HG03025 (cell line): ENCODE data around the gene CYB5RL.
"Not testable (repeated sequence)": the region's sequence is repeated elsewhere in the genome, so short reads cannot be mapped to it uniquely, and the experiment has no call there.

Experiments used
- ATAC-seq: cut with Tn5 transposase; IDR thresholded peaks from one replicate; pipeline ENCODE4 v1.9.1; 2021; ENCODE audit warnings: mild to moderate bottlenecking, moderate library complexity; ENCODE audit not compliant: unreplicated experiment, low FRiP score

Gene CYB5RL

DNA sequence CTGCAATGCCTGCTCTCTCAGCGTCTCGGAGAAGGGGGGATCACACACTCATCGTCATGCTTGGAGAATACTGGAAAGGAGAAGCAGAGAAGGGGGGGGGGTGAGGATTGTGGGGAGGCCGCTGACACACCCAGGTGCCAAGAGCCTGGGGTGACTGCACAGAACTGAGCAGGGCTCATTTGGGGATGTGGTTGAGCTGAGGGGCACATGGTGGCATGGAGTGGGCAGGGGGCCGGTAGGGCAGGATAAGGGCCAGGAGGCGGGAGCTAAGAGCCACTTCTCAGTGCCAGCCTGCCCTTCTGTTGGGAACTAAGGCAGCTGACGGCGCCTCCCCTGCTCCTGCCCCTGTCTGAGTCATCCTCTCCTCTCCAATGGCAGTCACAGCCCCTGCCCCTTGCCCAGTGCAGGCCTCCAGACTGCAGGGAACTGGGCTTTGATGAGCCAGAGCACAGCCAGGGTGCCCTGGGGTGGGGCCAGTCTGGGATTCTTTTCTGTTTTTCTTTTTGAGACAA, 27.3 kb upstream of the CYB5RL start:
- no peak for ATAC-seq

DNA sequence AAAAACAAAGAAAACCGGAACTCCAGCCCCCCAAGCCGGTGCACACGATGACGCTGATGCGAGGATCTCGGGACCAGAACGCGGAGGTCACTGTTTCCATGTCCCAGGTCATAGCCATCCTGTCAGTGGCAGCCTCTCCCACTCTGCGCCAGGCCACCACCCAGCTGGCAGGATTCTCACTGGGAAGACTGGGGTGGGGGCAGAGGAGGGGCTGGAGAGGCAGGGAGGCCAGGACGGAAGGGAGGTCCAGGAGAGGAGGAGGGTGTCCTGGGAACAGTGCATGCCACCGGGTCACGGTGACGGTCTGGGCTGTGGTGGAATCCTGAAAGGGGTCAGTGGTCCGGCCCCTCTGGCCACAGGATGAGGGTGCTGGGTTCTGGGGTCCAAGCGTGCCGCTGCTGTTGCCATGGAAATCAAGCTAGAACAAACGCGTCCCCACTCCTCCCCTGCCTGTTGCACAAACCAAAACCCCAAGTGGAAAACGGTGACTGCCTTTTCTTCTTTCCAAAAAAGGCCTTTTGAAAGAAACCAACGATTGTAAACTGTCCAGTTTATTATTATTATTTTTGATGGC, 26.2 kb upstream of the CYB5RL start:
- no peak for ATAC-seq

DNA sequence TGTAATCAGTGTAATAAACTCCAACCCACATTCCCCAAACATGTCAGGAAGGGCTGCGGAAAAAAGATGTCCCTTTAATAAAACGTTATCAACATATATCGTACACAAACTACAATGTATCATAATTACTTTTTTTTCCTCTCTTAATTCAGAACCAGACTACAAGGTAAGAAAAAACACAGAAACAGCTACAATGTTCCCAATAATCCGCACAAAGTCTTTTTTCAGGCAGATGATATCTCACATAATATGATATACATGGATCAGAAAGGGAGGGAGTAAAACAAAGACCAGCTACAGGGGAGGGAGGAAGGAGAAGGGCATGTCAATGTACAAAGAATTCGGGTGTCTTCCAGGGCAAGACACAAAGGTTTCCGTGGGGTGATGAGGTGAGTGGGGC, 25.5 kb upstream of the CYB5RL start:
- no peak for ATAC-seq

DNA sequence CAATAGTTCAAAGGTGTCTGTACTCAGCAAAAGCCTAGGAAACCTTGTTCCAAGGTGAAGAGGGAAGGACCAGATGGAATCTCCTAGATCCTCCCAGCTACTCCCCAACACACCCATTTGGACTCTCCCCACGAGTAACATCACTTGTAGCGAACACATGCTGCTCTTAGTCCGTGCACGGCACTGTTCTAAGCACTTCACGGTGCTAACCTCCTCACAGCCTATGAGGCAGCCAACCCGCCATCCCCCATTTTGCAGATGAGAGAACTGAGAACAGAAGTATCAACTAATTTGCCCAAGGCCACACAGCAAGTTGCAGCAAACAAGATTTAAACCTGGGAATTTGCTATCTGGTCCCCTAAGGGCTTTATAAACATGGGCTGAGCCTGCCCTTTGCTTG, 24.4 kb upstream of the CYB5RL start:
- no peak for ATAC-seq

DNA sequence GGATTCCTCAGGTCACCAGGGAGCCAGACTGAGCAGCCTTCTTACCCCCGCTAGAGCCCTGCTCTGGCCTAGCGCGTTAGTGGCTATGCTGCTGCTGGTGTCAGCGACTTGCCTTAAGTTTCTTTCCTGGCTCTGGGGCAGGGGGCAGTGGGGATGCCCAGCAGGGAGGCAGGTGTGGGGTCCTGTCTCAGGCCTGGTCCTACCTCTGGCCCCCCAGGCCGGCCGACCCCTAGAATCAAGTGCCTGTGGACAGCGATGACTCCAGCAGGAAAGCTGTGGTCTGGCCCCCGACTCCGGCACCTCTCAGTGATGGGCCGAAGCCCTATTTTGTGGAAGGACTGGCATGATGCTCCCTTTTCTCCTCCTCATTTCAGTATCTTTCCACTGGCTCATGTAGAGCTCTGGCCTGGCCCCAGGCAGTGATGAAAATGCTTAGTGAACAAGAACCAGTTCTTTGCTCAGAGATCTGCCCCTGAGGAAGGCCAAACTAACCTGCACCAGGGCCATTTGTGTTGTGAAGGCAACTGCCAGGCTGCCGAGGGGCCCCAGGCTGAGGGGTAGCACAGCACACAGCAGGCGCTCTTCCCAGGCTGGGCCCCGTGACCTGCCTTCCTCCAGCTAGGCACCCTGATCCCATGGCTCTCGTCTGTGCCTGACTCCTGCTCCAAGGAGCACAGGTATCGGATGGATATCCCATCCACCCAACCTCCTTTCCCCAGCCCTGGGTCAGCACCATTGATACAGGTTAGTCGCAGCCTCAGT, 23.8 kb upstream of the CYB5RL start:
- no peak for ATAC-seq

DNA sequence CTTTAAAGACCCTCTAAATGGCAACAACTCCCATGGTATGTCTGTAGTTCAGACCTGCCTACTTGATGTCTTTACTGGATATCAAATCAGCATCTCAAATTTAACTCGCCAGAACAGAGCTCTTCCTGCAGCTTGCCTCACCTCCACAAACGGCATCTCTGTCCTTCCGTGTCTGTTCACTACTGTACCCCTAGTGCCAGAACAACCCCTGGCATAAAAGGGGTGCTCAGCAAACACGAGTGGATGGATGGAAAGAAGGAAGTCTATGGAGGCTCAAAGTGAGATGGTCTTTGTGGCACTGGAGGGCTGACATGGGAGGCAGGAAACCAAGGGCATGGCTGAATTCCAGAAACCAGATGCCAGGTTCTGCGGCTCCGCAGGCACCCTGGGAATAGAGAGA, 22.9 kb upstream of the CYB5RL start:
- no peak for ATAC-seq

DNA sequence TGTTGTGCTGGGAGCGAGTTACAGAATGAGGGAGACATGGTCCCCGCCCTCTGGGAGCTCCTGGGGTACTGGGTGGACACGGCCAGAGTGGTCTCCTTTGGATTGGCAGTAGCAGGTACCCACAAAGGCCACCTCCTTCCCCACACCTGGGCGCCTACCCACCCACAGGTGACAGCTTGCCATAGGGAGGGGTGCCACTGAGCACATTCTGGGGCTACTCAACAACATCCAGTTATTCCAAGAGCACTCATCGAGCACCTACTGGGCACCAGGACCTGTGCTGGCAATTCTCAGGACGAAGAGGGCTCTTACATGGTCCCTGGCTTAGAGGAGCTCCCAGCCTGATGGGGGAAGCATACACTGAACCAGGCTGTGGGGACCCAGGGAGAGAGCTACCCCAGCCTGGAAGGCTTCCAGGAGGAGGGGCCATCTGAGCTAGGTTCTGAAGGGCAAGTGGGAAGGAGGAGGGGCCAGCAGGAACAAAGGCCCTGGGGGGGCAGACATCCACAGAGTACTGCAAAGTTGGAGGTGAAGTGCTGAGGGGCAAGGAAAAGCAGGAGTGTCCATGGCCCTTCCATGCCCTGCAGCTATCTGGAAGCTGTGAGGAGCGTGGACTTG, 22.1 kb upstream of the CYB5RL start:
- no peak for ATAC-seq

DNA sequence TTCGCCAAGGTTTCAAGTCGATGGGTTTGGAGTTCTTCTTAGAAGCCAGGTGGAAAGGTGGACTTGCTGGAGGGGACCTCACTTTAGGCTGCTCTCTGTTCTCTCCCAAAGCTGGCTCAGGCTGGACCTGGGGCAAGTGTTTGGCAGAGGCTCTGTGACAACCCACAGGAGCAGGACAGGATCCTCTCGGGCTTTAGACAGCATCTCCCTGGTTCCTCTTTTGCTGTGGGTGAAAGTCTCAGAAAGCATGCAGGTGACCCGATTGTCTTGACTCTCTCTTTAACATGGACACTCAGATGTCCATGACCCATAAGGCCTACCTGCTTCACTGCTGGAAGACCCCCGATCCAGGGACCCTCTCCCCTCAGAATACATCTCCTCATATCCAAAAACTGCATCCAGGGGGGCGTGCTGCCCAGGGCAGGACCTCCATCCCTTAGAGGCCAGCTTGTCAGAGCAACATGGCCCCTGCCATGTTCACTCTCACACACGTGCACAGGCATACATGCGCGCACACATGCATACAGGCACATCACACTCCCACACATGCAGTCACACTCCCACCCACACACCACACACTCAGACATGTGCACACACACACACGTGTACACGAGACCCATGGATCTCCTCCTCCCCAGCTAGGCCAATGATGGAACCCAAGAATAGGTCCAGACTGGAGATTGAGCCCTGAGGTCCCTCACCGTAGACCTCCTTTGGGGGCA, 21.4 kb upstream of the CYB5RL start:
- no peak for ATAC-seq

DNA sequence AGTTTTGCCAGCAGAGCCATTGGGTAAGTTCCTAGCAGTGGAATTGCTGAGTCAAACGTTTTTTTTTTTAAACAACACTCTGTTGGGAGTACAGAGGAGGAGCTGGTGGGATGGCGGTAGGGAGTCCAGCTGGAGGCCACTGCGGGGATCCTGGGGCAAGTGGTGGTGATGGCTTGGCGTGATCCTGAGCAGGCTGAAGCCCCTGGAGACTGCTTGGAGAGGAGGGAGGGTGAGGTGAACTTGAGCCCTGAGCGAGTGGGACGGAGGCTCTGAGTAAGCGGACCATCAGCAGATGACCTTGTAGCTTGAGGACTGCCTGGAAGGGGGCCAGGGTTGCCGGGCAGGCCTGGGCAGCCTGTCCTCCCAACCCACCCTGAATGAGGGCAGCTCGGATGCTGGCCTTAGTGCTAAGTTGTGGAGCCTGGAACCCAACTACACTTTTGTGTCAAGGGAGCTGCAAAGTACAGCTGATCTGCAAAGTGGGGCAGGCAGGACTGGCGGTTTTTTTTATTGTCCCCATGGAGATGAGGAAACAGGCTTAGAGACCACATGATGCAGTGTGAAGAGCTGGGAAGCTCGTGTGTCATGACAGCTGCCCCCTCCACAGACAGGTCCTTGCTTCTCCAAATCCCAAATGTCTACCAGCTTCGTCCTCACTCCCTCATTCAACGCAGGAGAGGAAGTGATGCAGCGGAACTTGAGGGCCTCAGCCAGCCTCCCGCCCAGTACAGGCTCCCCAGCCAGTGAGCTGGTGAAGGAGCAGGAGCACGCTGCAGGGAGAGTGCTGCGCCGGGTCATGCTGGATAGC, 20.4 kb upstream of the CYB5RL start:
- no peak for ATAC-seq

DNA sequence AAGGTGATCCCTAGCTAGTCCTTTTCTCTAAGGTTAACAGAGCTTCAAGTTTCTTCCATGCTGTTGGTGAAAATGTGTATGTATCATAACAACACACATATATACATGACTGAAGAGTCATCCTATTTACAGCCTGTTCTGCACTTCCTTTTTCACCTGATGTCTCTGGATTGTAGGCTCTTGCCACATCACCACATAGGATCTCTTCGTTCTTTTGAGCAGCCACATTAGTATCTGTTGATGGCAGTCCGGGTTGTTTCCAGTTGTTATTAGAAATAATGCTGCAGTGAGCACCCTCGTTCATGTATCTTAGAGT, 19.8 kb upstream of the CYB5RL start:
- ATAC-seq: no peak

DNA sequence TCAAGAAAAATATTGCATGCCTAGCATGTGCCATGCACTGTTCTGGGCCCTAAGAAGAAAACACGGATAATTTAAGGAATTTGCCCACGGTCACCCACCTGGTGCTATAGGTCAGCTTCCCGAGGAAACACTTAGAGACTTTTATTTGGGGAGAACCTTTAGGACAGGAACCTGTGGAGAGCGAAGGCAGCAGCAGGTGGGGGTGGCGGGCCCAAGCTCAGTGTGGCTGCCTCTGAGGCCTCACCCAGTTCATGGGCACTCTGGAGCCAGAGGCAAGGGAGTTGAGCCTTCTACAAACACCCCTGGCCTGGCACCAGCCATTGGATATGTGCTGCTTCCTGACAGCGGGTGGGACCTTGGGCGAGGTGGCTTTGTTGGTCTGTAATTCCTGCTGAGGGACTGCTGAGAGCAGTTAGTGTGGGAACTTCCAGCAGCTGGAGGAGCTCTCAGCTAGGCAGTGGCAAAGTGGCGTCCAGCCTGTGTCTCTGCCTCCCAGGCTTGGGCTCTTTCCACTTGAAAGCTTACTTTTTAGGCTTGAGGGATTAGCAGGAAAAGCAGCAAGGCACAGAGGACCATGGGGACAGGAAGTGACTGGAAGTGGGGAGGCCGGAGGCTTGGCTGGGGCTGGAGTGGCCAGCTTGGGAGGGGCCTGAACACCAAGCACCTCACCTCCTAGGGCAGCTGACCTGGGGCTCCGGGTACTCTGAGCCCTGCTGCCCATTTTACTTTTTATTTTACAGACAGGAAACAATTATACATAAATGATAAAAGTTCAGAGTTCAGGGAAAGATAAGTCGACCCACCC, 19.3 kb upstream of the CYB5RL start:
- no peak for ATAC-seq

DNA sequence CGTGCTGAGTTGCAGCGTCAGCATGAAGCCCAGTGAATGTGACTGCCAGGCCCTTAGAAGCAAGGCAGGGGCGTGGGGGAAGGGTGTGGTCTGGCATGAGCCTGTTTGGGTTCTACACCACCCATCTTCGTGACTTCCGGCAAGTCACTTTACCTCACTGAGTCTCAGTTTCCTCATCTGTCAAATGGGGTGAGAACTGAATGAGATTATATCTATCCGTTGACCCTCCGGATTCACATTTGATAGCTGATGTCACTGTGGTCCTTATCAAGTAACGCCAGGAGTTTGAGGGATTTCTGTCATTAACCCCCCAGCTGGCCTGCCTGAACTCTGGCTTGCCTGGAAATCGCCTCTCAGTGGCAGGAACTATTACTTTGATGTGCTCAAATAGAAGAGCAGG, 15.7 kb upstream of the CYB5RL start:
- no peak for ATAC-seq

DNA sequence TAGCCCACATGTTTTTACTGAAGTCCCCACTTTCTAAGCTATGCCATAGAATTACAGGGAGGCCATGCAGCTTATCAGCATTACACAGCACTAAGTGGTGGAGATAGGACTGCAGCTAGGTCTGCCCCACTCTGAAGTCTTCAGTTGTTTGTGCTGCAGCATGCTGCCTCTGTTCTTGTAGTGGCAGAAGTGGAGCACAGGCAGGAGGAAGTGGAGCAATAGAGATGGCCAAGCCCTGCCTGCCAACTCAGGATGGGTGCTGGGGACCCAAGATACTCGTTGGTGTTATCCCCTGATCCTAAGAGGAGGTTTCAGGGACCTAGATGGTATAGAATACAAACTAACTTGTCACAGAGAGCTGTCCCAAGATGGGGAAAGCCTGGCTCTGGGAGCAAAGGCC, 13.0 kb upstream of the CYB5RL start:
- no peak for ATAC-seq

DNA sequence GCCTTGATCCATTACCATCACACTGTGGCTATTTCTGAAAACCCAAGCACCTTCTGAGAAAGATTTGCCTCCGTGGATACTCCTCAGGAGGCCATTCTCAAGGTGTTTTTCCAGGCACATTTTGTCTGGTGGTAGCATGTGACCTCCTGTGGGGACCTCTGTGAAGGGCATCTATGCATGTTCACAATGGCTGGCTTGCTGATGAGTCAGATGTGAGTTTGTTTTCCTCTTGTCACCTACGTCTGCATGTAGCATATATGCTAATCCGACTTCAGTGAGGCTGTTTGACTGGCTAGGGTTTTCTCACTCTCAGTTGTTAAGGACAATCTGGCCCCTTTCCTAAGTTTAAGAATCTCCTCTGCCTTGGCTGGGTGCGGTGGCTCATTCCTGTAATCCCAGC, 8.1 kb upstream of the CYB5RL start:
- ATAC-seq: not testable (repeated sequence)

DNA sequence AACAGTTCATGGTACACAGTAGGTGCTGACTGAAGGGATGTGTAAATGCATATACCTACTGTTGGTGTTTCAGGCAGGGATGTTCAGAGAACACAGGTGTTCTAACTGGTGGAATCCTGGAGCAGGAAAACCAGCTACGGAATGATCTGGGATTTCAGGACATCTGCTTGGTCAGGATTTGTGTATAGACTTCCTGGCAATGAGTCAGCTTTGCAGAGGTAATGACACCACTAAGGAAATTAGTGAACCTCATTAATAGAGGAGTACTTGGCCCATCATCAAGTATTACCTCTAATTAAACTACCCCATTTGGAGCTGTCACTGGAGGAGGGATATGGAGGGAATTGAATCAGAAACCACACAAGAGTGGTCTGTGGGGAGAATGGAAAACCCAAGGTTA, 7.5 kb upstream of the CYB5RL start:
- ATAC-seq: no peak

DNA sequence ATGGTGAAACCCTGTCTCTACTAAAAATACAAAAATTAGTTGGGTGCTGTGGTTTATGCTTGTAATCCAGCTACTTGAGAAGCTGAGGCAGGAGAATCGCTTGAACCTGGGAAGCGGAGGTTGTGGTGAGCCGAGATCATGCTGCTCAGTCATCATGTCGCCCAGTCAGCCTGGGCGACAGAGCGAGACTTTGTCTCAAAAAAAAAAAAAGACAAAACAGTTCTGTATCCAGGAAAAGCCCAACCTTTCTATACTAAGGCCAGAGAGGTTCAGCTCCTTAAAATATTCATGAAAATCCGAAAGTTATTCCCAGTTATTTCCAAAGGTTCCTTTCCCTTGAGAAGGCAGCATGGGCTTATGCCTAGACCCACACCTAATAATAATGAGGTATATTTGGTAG, 4.4 kb upstream of the CYB5RL start:
- no peak for ATAC-seq

DNA sequence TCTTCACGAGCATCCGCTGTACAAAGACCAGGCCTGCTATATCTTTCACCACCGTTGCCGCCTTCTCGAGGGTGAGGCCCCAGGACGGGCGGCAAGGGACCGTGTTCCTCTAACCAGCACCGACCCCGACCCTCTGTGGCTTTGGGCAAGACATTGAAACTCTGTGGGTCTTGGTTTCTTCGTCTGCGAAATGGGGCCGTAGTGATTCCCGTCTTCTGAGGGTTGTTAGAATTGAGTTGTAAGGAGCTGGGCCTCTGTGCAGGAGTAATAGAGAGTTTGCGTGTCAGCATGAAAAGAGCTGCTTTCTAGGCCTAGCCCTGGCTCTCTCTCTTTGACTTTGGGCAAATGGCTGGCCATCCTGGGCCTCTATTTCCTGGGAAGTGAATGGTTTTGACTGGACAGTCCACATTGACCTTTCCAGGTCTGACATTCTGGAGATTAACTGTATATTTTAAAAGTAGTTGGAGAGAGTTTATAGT, 728 bp upstream of the CYB5RL start:
- no peak for ATAC-seq

DNA sequence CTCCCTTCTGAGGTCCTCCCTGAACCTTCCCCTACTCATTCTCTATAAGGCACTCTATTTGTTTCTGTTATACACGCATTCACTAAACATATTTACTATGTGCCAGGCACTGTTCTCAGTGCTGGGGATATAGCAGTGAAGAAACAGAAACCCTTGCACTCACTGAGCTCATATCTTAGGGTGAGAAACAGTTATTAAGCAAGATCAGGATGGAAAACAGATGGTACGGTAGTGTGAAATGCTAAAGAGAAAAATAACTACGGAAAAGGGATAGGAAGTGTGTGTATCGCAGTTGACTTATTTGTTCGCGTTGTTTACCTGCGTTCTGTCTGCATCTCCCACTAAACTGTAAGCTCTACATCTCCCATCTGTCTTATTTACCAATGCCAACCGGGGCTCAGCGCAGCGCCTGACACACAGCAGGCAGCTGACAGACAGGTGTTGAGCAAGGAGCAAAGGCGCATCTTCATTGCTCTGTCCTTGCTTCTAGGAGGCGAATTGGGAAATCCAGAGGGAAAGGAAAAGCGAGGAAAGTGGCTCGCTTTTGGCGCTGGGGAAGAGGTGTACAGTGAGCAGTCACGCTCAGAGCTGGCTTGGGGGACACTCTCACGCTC, 572 bp downstream of the CYB5RL start:
- ATAC-seq: no peak

DNA sequence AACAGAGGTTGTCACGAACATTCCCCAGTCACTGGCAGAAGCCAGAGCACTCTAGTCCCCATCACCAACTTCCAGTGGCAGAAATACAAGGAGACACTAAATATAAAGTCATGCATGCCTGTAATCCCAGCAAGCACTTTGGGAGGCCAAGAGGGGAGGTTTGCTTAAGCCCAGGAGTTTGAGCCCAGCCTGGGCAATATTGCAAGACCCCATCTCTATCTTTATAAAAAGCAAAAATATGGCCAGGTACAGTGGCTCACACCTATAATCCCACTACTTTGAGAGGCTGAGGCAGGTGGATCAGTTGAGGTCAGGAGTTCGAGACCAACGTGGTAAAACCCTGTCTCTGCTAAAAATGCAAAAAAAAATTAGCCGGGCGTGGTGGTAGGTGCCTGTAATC, 6.4 kb downstream of the CYB5RL start:
- no peak for ATAC-seq
